GM12873 (cell line): ENCODE results near the gene BARHL1.

Source experiments
- TF ChIP-seq, protein P1 (sequence below): IDR thresholded peaks from 2 replicates; pipeline ENCODE4 v1.5.1; 2012; ENCODE audit warnings: low read depth, mild to moderate bottlenecking, moderate library complexity, low read length, control low read depth; ENCODE audit not compliant: insufficient read depth; ENCODE audit errors: missing control alignments

BARHL1 gene

DNA sequence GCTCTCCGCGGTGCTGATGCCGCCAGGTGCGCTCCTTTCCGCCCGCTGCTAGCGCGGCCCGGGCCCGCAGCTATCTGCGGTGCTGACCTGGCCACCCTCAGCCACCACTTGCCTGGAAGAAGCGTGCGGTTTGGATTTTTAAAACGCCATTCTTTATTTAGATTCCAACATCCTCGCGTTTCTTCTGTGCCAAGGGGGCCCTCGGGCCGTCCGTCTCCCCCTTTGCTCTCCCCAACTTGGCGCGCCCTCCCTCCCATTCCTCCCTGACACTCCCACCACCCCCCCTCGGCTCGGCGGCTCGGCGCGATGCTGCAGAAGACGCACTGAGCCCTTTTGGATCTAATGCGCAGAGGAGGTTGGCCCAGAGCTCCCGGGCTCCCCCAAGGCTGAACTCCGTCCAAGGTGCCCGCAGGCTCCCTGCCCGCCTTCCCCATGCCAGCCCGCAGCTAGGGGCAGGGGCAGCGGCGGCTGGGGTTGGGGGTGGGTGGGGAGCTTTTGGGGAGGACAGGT lies at the start of gene BARHL1:
BARHL1 (plus strand) TSS at position 331 of the 510 bp plus-strand sequence. CDS start 192 bp downstream, outside the sequence.
- TF ChIP-seq, protein P1, sequence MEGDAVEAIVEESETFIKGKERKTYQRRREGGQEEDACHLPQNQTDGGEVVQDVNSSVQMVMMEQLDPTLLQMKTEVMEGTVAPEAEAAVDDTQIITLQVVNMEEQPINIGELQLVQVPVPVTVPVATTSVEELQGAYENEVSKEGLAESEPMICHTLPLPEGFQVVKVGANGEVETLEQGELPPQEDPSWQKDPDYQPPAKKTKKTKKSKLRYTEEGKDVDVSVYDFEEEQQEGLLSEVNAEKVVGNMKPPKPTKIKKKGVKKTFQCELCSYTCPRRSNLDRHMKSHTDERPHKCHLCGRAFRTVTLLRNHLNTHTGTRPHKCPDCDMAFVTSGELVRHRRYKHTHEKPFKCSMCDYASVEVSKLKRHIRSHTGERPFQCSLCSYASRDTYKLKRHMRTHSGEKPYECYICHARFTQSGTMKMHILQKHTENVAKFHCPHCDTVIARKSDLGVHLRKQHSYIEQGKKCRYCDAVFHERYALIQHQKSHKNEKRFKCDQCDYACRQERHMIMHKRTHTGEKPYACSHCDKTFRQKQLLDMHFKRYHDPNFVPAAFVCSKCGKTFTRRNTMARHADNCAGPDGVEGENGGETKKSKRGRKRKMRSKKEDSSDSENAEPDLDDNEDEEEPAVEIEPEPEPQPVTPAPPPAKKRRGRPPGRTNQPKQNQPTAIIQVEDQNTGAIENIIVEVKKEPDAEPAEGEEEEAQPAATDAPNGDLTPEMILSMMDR, result no peak

DNA sequence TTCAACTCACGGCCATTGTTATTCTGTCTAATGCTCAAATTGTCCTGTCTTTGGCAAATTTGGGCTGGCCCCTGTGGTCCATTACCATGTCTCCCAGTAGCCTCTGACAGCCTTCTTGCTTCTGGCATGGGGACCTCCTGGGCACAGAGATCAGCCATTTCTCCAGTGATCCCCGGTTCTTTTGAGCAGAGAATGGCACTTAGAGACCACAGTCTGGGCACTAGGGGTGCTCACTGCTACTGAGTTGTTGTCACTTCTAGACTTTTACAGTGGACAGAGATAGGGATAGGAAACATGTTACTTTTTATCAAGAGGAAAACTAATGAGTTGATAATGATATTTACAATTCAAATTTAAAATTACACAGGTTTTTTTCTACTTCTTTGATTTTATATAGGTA lies 47.6 kb upstream of the BARHL1 start:
- TF ChIP-seq, protein P1, result no peak

DNA sequence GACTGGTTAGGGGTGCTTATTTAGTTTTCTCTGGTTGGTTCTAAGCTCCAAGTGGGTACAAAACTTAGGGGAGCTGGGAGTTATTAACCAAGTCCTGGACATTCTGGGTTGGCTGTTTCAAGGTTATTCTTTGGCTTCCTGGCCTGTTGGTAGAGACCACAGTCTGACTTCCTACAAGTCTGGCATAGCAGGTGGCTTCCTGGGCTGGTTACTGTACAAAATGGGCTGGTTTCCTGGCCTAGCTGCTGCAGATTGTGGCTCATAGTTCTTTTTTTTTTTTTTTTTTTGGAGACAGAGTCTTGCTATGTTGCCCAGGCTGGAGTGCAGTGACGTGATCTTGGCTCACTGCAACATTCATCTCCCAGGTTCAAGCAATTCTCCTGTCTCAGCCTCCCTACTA lies 46.3 kb upstream of the BARHL1 start:
- TF ChIP-seq, protein P1, result no peak

DNA sequence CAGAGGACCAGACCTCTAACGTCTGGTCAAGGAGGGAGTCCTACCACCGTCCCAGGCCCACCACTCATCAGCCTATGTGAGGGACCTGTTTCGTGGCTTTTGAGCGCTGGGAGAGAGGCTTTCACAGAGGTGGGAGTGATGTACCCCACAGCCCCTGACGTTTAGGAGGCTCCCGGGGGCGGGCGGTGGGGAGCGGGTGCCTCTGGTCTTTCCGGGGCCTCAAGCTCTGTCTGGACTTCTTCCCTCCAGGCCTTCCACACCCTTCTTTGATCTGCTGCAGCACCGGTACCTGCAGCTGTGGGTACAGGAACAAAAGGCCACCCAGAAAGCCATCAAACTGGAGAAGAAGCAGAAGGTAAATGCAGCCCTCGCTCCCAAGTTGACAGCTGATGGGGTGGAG lies 45.1 kb upstream of the BARHL1 start:
- TF ChIP-seq, protein P1, result no peak

DNA sequence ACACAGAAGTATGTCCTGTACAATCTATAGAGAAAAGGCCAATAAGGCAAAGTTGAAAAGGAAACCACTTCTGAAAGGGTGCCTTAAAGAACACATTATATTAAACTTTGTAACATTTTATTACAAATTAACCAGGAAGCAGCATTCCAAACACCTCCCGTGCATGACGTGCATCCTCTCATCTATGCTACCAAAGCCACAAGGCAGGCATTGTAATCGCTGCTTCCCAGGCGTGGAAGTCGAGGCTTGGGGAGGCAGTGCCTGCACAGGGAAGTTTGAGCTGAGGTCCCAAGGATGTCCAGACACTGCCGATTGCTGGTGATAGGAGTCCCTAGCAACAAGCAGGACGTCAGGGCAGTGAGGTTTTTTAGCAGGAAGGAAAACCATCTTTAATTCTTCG lies 44.3 kb upstream of the BARHL1 start:
- TF ChIP-seq, protein P1, result no peak

DNA sequence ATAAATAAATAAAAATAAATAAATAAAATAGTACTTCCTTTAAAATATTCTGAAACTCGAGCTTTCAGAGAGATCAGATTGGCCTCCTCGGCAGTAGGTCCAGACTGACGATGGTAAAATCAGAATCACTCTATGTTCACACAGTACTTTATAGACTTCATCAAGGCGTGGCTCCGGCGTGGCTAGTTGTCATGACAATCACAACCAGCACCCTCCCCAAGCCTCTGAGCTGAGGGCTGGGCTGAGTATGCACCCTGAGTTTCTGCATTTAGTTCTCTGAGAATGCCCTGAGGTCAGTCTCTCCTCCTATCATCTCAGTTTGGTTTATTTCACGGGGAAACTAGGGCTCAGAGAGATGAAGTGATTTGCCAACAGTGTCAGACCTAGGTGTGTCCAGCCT lies 43.3 kb upstream of the BARHL1 start:
- TF ChIP-seq, protein P1, result no peak

DNA sequence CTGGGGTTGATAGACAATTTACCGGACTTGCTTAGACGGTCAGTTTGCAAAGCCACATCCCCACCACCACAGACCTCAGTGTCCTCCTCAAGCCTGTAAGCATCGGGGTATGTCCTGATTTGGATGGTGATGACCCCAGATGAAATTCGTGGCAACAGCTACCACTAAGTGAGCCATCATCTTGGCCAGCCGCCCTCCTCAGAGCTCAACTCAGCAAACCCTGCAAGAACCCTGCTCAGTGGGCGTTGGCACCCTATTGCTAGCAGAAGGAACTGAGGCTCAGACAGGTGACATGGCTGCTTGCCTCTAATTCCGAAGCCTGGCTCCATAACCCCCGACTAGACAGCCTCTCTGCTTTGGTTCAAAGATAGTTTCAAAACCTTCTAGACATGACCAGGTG lies 41.4 kb upstream of the BARHL1 start:
- TF ChIP-seq, protein P1, result no peak
